8988T (cell line): Measurements from ENCODE around the gene HDAC10.

Experiments
- DNase-seq: peaks from one replicate; pipeline ENCODE4 v3.0.0; 2011

The HDAC10 gene

DNA sequence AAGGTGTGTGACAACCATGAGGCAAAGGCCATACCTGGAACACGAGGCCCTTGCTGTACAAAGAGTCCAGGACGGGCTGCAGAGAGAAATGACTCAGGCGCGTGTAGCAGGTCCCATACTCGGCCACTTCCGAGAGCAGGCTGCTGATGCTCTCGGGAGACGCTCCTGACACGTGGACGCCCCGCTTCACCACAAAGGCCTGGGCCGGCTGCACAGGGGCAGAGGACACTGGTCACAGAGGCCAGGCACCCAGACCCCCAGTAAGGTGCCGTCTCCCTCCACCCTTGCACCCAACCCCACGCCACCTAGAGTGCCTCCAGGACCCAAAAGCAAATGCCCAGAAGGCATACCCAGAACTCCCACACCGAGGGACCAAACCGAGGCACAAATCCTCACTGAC, 21.7 kb downstream of the HDAC10 start:
- DNase-seq: no peak

DNA sequence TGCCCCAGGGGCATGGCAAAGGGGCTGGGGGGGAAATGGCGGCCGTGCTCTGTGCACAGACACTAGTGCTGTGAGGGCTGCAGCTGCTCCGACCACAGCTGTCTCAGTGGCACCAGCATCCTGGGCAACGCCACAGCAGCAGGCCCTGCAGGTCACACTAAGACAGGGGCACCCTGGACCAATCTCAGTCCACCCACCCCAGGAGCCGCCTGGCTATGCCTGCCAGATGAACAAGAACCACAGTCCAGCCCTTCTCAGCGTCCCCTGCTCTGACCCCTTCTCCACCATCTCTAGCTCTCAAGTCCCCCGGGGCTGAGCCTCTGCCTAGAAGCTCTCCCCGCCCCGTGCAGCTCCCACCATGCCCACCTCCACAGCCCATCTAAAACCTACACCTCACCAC, 22.7 kb downstream of the HDAC10 start:
- no peak for DNase-seq

DNA sequence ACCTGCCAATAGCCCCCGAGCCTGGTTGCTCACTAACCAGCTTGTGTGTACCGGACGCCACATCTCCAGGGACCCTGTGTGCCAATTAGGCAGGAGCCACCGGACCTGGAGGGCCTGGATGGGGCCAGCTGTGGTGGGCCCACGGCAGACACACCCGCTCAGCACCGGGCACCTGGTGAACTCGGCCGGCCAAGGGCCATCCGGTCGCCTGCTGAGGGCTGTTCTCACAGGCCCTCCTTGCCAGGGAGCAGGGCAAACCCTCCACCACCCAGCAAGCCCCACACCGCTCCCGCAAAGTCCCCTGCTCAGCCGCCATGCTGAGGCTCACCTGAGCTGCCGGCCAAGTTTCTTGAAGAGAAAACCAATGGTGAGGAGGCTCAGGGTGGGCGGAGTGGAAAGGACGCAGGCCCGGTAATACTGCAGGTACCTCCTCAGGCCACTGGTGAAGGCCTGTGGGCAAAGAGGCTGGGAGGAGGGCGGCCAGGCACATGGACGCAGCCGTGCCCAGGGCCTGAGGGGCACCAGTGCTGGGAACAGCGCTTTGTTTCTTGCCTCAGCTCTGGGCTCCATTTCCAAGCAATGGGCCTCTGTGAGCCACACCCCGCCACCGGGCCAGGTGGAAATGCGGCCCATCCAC, 23.4 kb downstream of the HDAC10 start:
- no peak for DNase-seq

DNA sequence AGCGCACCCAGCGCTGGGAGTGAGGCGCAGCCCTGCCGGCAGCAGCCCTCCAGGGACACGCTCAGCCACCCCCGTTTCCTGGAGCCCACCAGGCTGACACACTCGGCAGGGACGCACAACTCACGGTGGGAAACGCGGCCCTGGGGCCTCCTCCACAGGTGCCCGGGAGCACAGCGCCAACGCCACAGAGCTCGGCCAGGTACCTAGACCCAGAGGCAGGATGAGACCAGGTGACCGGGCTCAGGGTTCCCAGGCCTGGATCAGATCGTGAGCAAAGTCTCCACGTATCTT, 24.2 kb downstream of the HDAC10 start:
- DNase-seq: no peak

DNA sequence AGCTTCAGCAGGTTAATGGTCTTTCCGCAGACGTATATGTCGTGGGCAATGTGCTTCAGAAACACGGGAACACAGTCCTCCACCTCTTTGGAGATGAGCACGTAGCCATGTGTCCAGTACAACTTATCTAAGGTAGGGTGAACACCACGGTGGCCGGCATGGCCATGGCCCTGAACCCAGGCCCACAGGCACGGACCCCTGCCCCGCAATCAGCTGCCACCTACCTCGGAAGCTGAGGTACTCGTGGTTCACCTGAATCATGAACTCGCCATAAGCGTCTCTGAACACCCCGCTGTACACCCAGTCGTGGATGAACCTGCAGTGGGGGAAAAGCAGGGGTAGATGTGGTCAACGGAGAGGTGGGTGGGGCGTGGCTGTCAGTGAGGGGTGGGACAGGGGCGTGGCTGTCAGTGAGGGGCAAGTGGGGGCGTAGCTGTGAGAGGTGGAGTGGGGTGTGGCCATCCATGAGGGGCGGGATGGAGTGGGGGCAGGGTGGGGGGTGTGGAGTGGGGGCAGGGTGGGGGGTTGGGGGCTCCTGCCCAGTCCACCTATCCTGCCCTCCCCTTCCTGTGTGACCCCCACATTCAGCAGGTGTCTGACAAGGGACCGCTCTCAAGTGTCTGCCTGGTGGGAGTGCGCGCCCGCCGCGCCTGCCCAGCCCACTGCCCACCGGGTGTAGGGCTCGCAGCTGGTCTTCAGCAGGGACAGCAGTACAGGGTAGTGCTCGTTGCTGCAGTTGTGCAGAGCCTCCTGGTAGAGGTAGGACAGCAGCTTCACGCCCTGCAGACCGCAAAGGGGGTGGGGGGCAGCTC, 24.8 kb downstream of the HDAC10 start:
- no peak for DNase-seq

DNA sequence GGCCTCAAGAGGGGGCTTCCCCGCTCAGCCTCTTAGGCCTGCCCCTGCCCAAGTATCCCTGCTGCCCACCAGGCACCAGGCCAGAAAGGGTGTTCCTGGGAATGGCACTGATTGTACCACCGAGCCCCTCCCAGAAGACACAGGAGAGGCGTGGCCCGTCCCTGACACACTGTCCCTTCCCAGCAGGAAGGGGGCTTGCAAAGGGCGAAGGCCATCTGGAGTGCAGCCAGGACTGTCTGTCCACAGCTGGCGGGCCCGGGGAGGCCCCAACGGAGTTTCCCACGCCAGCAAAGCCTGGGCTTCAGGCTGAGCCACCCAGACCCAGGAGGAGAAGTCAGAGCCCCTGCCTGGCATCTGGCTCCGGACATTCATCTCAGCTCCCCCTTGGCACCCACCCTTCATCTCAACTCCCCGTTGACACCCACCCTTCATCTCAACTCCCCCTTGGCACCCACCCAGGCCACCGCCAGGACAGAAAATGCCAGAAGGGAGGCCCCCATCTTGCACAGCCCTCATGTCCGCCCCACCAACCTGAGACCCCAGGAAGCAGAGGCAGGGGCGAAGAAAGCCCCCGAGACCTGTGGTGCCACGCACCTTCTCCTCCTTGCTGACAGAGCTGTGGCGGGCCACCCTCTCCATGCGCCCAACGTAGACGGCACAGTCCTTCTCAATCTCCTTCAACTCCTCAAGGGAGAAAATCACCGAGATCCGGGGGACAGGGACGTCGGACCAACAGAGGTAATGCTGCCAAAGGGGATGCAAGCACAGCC, 25.7 kb downstream of the HDAC10 start:
- no peak for DNase-seq

DNA sequence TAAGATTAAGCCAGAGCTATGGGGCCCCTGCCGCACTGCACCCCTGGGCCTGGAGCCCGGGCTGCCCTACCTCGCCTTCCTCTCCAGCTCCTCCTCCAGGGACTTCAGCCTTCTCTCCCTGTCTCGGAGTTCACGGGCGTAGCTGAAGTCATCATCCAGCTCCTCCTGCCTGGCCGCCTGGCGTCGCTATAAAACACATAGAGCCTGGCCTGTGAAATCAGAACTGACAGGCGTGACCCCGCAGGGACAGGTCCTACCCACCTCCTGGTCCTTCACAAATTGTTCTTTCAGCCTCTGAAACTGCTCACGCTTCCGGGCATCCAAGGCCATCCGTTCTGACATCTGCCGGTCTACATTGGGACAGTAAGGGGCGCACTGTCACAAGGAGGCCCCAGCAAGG, 27.0 kb downstream of the HDAC10 start:
- no peak for DNase-seq

DNA sequence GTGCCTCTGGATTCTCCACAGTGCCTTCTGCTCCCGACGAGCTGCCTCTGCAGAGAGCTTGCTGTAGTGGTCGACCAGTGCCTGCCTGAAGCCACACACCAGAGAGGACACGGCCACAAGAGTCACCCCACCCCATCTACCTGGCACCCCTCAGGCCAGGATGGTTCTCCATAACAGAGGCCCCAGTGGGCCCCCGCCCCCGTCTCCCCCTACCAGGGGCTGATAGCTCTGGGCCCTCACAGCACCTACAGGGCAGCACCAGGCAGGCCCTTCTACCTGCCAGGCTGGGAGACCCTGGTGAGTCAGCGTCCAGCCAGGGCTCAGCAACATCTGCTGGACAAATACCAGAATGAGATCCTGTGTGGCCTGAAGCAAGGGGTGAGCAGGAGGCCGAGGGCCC, 28.6 kb downstream of the HDAC10 start:
- DNase-seq: no peak

DNA sequence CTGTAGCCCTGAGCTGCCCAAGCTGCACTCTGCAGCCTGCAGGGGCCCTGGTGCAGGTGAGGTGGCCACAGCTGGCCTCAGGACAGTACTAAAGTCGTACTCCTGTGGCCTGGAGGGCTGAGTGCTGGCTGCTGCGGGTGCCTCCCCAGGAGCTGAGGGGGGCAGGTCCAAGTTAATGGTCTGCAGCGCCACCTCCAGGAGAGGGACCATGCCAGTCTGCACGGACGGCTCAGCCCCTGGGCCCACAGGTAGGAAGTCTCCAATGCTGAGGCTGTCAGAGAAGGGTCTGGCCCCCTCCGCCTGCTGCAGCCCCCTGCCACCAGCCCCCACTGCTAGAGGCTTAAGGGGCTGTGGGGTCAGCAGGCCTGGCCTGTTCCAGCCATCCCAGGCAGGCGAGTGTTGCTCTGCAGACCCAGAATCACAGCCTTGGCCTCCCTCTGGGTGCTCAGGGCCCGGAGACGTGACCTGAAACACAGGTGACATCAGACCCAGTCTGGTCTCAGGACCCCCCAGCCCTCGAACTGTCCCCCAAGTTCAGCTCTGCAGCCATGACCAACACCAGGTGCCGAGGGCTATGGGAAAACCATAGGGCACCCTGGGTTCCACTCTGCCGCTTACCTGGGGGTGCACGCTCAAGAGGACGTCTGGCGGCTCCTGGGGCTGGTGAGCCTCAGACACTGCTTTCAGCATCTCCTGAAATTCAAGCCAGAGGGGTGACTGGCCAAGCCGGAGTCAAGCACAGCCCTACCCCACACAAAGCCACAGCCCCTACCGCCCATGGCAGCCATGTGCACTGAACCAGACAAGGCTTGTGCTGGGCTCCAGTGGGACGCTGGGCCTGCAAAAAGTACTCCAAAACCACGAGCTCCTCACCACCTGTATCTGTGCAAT, 29.4 kb downstream of the HDAC10 start:
- DNase-seq: no peak

DNA sequence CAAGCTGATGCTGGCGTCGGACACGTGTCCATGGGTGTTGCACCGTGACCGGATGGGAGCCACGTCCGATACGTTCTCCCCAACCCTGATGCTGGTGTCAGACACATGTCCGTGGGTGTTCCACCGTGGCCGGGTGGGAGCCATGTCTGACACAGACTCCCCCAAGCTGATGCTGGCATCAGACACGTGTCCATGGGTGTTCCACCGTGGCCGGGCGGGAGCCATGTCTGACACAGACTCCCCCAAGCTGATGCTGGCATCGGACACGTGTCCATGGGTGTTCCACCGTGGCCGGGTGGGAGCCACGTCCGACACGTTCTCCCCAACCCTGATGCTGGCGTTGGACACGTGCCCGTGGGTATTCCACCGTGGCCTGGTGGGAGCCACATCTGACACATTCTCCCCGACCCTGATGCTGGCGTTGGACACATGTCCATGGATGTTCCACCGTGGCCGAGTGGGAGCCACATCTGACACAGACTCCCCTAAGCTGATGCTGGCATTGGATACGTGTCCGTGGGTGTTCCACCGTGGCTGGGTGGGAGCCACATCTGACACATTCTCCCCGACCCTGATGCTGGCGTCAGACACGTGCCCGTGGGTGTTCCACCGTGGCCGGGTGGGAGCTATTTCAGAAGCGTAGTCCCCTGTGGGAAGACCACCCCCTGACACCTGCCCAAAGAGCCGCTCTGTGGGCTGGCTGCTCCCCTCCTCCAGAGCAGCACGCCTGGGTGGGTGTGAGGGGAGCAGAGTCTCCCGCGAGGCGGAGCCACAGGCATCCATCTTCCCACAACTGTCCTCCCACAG, 30.3 kb downstream of the HDAC10 start:
- no peak for DNase-seq

DNA sequence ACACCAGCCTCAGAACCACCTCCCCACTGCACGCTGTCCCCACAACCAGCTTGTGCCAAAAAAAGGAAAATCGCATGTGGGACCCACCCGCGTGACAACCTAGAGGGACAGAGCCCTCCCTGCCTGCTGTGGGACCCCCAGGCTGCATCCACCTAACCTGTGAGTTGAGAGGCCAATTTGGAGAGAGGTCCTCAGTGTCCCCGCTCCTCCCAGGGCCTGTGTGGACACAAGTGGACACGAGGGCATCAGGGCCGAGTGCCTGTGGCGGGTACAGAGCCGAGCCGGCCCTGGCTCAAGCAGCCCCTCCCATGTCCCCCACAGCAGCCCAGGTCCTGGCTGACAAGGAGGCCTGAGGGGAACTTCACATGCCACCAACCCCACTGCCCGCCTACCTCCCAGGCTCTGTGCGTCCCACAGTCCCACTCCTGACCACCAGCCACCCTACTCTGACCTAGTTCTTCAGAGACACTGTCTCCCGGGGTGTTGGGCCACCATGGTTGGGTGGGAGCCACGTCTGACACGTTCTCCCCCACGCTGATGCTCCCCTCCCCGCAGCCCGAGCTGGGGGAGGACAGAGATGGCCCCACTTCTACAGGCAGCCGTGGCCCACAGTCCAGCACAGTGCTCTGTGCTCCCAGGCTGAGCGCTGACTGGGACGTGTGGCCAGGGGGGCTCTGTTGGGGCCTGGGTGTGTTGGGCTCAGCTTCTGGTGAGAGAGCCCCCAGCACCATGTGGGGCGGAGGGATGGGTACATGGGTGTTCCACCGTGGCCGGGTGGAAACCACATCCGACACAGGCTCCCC, 31.1 kb downstream of the HDAC10 start:
- DNase-seq: no peak

DNA sequence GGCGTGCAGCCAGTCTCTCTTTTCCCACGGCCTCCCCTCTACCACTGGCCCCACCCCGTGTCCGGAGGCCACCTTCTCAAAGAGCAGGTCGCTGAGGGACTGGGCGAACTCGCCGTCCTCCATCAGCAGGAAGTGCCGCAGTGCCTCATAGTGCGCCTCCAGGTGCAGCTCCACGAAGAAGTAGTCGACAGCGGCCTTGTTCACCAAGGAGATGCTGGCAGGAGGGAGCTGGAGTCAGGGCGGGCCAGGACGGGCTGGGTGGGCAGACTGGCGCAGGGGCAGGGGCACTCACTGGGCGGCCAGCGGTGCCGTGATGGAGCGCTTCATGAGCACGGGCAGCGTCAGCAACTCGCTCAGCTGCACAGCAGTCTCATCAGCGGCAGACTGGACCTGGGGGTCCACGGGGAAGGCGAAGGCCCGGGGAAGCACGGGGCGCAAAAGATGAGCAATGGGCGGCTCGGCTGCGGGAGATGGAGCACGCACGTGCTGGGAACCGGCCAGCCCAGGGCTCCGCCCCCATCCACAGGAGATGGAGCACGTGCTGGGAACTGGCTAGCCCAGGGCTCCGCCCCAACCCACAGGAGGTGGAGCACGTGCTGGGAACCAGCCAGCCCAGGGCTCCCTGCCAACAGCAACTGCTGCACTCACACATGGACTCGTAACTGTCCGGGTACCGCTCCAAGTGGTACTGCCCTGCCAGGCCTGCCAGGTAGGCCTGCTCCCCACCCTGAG, 31.9 kb downstream of the HDAC10 start:
- no peak for DNase-seq

DNA sequence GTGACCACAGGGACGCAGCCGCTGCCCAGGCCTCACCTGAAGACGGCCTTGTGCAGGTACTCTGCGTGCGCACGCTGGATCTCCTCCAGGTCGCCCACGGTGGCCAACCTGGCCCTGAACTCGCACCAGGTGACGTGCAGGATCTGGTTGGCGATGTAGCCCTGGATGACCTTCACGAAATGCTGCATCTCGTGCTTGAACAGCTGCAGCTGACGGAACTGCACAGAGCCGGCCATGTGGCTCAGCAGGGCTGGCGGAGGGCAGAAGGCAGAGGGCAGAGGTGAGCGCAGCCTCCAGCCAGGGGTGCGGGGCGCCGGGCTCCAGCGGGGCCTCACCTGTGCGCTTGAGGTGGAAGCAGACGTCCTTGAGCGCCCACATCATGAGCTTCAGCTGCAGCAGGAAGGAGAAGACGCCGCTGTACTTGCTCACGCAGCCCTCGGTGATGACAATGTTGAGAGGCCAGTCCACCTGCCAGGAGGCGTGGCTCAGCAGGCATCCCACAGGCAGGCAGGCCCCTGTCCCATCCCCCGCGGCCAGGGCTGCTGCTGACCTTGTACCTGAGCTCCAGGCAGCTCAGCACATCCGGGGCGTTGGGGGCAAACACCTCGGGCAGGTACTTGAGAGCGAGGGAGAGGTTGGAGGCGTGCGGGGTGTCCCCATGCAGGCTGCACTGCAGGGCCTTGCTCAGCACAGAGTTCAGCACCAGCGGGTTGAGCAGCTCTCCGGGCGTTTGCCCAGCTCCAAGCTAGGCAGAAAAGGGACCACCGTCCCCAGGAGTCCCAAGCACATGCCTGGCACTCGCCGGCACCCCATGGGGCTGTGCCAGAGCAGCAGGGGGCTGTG, 32.7 kb downstream of the HDAC10 start:
- no peak for DNase-seq

DNA sequence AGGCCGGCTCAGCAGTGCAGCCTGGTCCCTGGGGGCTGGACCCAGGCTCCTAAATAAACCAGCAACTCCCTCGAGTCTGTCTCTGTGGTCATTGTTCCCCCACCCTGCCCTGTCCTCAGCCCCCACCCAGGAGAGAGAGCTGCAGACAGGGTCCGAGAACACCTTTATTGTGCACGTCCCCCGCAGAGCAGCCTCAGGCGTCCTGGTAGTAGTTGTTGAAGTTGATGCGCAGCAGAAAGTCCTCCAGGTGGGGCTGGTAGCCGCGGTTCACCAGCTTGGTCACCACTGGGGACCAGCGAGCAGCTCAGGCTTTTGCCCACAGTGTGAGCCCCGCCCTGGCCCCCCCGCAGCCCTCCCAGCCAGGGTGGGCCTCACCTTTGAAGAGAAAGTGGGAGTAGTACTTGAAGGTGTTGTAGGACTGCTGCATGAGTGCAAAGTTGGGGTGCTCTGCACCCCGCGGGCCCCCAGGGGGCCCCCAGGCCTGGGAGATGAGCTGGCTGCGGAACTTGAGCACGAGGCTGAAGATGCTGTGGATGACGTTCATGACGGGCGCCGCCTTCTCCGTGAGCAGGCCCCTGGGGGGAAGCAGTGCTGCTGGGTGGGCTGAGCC, 33.4 kb downstream of the HDAC10 start:
- no peak for DNase-seq

DNA sequence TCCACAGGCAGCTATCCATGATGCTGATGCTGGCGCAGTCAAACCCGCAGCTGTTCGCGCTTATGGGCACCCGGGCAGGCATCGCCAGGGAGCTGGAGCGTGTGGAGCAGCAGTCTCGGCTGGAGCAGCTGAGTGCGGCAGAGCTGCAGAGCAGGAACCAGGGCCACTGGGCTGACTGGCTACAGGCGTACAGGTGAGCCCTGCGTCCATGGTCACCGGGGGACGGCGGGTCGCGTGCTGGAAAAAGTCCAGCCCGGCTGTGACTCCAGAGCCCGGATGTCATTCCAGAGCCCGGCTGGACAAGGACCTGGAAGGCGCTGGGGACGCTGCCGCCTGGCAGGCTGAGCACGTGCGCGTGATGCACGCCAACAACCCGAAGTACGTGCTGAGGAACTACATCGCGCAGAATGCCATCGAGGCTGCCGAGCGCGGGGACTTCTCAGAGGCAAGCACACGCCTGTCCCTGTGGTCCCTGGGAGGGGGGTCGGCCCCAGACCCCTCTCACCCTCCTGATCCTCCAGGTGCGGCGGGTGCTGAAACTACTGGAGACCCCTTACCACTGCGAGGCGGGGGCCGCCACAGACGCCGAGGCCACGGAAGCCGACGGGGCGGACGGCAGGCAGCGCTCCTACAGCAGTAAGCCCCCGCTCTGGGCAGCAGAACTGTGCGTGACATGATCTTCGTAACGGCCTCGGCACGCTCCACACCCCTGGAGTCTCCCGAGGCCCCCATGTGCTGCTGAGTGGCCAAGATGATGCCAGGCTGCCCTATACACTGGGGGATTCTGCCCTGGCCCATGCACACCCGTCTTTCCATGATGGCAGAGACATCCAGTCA, 34.2 kb downstream of the HDAC10 start:
- no peak for DNase-seq

DNA sequence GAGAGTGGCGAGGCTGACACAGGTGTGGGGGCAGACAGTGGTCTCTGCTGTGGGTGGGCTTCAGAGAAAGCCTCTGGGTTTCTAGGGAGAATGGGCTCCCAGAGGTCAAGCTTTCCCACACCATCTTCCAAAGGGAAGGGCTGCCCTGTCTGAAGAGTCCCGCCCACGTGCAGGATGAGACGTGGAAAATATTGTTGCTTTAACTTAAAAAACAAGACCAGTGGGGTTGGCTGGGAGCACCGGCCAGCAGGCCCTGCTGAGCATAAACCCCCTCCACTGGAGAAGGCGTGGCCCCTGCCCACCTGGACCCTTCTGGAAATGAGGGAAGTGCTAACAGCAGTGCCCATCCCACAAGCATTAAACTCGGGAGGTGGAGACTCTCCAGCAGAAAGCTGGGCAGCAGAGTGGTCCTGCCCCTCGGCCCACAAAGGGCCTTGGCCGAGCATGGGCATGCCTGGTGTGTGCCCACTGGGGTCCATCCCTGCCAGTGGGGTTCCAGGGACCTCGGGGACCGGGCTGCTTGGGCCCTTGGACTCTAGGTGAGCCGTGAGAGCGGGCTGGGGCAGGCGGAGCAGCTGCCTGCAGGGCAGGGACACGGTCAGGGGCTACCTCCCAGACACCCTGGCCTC, 34.9 kb downstream of the HDAC10 start:
- DNase-seq: no peak

DNA sequence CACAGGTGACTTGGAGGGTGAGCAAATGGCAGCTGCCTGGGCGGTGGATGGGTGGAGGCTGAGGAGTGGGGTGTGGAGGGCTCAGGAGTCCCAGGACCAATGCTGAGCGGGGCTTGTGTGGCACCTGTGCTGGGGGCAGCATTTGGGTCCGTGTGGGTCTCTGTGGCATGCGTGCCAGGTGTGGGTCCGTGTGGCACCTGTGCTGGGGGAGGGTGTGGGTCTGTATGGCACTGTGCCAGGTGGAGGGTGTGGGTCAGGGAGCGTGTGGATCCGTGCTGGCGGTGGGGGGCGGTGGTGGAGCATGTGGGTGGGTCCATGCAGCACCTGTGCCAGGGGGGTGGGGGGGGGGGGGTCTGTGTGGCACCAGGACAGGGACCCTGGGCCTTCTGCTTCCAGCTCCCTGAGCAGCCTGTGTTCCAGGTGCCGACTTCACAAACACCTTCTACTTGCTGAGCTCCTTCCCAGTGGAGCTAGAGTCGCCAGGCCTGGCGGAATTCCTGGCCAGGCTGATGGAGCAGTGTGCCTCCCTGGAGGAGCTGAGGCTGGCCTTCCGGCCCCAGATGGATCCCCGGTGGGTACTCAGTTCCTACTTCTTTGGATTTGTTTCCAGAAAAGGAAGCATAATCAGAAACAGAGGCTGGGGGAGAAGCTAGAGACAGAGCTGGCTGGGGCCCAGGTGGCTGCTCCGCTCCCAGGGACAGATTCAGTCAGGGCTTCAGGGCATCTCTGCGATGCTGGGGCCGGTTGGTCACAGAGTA, 35.6 kb downstream of the HDAC10 start:
- DNase-seq: no peak
